ENCODE data around the gene UBE4B. TPM values are rescaled to one million over a fixed set of nuclear protein-coding genes. Genes with fewer than 3 reads are reported as not detected.

UBE4B gene
- total and polyA plus RNA-seq, 2 of the 13 experiments (the other 11 are each of a cell fraction or from before 2014, with no cell fraction given), result 15.2 to 24.8 TPM

GRCh38 chr1:10217748-10218441 is 185.1 kb downstream of the UBE4B start:
- no peak for DNase-seq (ENCODE audit: low spot score)
- CTCF ChIA-PET (ENCODE audit: low intra/inter-chr PET ratio, low total read pairs), result no interaction called here
- Histone ChIP-seq H4K20me1 (ENCODE audit: insufficient read depth, low read length) (peaks cover 34% of the 10 kb centered on the region), H3K36me3 (replicated peaks in 1 of 2; ENCODE audit: control insufficient read depth in 1 of 2, insufficient read depth in 2 of 2, low read length in 2 of 2) (no peaks in the 10 kb centered on the region), H2AFZ (ENCODE audit: low read length) (no peak overlapping the region), H3K27ac (ENCODE audit: extremely low read length, insufficient read depth, low read length) (no peak overlapping the region), H3K4me1 (ENCODE audit: insufficient read depth, low read length) (peaks cover 40% of the 10 kb centered on the region), H3K9me3 (ENCODE audit: low read length) (no peaks in the 10 kb centered on the region), H3K4me2 (ENCODE audit: low read depth, low read length) (no peak overlapping the region), H3K27me3 (ENCODE audit: control insufficient read depth in 1 of 2, insufficient read depth in 2 of 2, low read length in 2 of 2) (no peaks in the 10 kb centered on the region), H3K9ac (ENCODE audit: insufficient read depth, low read depth, low read length) (no peak overlapping the region), H3K79me2 (ENCODE audit: insufficient read depth, low read length) (peaks cover 86% of the 10 kb centered on the region), H3K4me3 (replicated peaks in 1 of 3; ENCODE audit: insufficient read depth in 1 of 3, low read depth in 2 of 3, low read length in 3 of 3) (no peak overlapping the region)
- no TSS peak for BruUV-seq (replicated peaks)
- POLR2A ChIA-PET, result no interaction called here
- 85% methylated on average over 5 of the region's 5 CpGs for WGBS (ENCODE audit: low lambda C conversion rate)
- in situ Hi-C loops (cut with HindIII; ENCODE audit: extremely low pct_ligation_motif_present, low pct_unique_long_range_greater_than_20kb), result no loop called here
- TF ChIP-seq THYN1 (CRISPR knock-in tag; IDR thresholded peaks at IDR 0.05; ENCODE audit: borderline replicate concordance, low read depth), result no peak
- no peak for TF ChIP-seq ATRX (CRISPR knock-in tag; IDR thresholded peaks at IDR 0.05; ENCODE audit: borderline replicate concordance)
- TF ChIP-seq ATF5 (CRISPR knock-in tag; IDR thresholded peaks at IDR 0.05; ENCODE audit: low read depth), result no peak
- TF ChIP-seq PRPF4 (IDR thresholded peaks at IDR 0.05; ENCODE audit: low read depth, low read length, poor library complexity, severe bottlenecking), result no peak
- TF ChIP-seq SUZ12 (IDR thresholded peaks at IDR 0.05; ENCODE audit: low read depth, low read length), result no peak
- no peak for TF ChIP-seq TFDP2 (CRISPR knock-in tag; IDR thresholded peaks at IDR 0.05)
- TF ChIP-seq, protein P1, sequence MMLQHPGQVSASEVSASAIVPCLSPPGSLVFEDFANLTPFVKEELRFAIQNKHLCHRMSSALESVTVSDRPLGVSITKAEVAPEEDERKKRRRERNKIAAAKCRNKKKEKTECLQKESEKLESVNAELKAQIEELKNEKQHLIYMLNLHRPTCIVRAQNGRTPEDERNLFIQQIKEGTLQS (CRISPR knock-in tag; IDR thresholded peaks at IDR 0.05), result no peak
- no peak for TF ChIP-seq ZNF296 (CRISPR knock-in tag; conservative IDR thresholded peaks at IDR 0.05)
- TF ChIP-seq CC2D1A (CRISPR knock-in tag; IDR thresholded peaks at IDR 0.05), result no peak
- TF ChIP-seq NFIB (CRISPR knock-in tag; IDR thresholded peaks at IDR 0.05; ENCODE audit: borderline replicate concordance), result no peak
- intact Hi-C loops (cut with micrococcal nuclease; ENCODE audit: unreplicated experiment), result no loop called here
- no peak for FAIRE-seq
- no peak for ATAC-seq

Measured in HepG2 (cell line).